Hindlimb muscle (tissue), 1 donor: ENCODE measurements around the gene ANKRD9. TPM values are rescaled to one million over a fixed set of nuclear protein-coding genes. Genes with fewer than 3 reads are reported as not detected.
"Not testable (repeated sequence)": the region's sequence is repeated elsewhere in the genome, so short reads cannot be mapped to it uniquely, and the experiment has no call there.

Experiments
- DNase-seq: peaks from one replicate; pipeline ENCODE4 v3.0.0-alpha.2; 2013
- polyA plus RNA-seq: library from polyadenylated mRNA; unstranded; fragments of 120-200 nt; gene quantifications from one replicate; pipeline ENCODE4 v1.2.1, GENCODE V29; 2013; ENCODE audit not compliant: insufficient read length

Gene ANKRD9
- polyA plus RNA-seq, 1 donor: 21.9 TPM

DNA sequence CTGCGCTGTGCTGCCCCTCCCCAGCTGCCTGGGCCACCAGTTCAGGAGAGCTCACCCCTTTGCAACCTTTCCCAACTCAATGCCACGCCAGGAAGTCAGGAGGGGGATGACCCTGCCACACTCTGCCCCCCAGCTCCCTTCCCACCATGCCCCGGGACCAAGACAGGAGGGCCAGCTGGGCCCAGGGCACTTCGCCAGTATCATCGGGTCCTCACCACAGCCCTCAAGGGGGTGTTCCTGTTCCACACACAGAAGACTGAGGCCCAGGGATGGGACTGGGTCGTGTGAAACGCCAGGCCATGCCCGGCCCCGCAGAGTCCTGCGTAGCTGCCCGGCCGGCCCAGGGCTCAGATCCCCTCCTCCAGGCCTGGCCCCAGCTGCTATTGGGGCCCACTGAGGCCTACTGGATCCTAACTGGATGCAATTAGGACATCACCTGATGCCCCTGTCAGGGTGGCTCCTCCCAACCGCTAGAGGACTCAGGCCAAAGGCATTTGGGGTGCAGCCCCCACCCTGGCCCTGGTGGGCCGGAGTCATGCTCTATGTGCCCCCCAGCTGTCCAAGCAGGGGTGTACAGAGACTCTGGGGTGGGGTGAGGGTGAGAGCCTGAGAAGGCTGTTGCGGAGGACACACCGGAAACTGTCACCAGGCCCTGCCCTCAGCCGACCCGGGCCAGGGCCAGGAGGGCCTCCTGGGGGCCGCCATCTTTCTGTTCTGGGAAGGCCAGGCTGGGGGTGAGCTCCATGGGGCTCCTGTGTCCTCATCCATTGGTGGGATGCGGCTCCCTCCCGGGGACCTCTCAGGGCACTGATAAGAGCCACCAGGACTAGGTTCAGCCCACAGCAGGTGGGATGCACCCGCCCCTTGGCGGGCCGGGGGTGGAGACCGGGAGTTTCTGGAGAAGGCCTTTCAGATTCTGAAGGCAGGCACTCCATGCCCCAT lies 29.3 kb upstream of the ANKRD9 start:
- DNase-seq: no peak

DNA sequence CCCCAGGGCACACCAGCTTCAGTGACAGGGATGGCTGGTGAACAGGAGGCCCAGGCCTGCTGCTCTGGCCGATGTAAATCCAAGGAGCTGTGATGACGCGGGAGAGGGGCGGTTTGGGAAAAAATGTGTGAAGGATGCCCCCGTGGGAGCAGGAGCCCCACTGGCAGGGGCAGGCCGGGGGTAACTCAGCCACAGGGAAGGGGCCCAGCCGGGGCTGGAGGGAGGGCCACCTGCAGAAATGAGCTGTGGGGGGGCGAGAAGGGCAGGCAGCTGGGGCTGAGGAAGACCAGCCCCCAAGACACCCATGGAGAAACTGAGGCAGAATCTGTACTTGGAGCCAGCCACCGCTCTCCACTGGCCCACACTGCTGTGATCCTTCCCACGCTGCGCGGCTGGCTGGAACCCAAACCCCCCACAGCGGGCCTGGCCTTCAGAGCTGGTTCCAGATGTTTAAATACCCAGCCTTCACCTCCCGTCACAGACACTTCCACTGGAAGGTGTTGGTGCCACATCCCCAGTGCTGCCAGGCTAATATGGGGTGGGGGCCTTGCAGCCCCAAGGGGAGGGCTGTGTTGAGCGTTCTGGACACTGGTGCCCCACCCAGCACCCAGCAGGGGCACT lies 28.5 kb upstream of the ANKRD9 start:
- no peak for DNase-seq

DNA sequence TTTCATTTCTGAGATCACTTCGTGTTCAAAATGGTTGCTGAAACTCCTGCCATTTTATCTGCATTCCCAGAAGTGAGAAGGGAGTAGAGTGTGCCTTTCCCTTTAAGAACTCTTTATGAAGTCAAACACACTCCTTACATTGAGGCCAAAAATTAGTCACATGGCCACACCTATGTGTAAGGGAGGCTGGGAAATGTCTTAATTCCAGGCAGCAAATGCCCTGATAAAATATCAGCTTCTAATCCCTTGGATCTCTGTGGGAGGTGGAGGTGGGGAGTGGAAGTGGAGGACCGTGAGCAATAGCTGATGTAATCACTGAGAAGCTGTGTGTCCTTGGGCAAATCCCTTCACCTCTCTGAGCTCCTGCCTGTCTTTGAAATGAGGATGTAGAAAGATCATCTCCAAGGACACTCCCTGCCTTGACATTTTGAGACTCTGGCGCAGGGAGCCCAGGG lies 22.7 kb upstream of the ANKRD9 start:
- DNase-seq: no peak

DNA sequence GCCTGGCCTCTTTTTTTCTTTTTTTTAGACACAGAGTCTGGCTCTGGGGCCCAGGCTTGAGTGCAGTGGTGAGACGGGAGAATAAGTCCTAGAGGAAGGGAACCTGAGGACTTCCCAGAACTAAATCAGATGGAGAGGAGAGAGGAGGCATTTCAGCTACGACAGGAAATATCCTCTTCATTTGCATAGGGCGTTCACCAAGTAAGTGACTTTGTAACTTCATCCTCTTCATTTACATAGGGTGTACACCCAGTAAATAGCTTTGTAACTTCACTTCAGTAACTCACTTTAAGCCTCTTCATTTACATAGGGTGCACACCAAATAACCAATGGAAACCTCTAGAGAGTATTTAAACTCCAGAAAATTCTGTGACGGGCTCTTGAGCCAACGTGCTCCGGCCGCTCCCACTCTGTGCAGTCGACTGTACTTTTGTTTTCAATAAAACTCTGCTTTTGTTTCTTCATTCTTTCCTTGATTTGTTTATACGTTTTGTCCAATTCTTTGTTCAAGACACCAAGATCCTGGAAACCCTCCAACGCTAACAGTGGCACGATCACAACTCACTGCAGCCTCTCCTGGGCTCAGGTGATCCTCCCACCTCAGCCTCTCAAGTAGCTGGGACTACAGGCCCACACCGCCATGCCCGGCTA lies 21.4 kb upstream of the ANKRD9 start:
- DNase-seq: no peak

DNA sequence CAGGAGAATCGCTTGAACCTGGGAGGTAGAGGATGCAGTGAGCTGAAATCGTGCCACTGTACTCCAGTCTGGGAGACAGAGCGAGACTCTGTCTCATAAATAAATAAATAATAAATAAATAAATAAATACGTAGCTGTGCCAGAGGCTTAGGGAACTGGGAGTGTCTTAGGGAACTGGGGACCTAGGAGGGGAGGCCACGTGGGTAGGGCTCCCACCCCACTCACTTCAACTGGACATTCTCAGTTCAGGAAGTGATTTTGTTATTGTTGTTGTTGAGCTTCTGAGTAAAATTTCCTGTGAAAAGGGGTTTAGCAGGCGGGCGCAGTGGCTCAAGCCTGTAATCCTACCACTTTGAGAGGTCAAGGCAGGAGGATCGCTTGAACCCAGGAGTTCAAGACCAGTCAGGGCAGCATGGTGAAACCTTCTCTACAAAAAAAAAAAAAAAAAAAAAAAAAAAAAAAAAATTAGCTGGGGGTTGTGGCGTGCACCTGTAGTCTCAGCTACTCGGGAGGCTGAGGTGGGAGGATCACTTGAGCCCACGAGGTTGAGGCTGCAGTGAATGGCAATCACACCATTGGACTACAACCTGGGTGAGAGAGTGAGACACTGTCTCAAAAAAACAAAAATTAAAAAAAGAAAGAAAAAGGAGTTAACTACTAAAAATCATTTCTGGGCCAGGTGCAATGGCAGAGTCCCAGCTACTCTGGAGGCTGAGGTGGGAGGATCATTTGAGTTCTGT lies 19.0 kb upstream of the ANKRD9 start:
- DNase-seq: no peak

DNA sequence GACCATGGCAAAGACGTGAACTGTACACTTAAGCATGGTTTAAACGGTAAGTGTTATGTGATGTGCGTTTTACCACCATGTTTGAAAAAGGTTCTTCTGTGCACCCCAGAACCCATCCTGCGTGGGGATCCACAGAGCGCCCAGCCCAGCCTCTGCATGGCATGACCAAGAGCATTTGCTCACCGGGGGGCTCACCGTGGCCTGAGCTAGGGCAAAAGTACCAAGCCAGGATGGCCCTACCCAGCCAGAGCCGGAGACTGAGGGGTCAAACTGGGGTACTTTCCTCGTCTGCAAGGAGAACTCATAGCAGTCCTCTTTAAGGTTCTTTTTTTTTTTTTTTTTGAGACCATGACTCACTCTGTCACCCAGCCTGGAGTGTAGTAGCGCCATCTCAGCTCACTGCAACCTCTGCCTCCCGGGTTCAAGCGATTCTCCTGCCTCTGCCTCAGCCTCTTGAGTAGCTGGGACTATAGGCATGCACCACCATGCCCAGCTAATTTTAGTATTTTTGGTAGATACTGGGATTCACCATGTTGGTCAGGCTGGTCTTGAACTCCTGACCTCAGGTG lies 16.4 kb upstream of the ANKRD9 start:
- no peak for DNase-seq

DNA sequence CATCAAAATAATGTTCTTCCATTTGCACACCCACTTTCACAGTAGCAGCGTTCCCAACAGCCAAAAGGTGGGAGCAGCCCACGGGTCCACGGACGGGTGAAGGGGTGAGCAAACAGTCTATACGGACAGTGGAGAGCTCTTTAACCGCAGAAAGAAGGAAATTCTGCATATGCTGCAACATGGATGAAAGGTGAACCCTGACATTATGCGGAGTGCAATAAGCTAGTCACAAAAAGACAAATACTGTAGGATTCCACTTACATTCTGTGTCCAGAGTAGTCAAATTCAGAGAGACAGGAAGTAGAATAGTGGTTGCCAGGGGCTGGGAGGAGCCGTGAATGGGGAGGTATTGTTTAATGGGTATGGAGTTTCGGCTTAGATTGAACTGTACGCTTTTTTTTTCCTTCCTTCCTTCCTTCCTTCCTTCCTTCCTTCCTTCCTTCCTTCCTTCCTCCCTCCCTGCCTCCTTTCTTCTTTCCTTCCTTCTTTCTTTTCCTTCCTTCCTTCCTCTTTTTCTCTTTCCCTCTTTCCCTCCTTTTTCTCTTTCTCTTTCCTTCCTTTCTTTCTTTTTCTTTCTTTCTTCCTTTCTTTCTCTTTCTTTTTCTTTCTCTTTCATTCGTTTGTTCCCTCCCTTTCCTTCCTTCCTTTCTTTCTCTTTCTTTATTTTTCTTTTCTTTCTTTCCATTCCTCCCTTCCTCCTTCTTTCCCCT lies 15.8 kb upstream of the ANKRD9 start:
- DNase-seq: no peak

DNA sequence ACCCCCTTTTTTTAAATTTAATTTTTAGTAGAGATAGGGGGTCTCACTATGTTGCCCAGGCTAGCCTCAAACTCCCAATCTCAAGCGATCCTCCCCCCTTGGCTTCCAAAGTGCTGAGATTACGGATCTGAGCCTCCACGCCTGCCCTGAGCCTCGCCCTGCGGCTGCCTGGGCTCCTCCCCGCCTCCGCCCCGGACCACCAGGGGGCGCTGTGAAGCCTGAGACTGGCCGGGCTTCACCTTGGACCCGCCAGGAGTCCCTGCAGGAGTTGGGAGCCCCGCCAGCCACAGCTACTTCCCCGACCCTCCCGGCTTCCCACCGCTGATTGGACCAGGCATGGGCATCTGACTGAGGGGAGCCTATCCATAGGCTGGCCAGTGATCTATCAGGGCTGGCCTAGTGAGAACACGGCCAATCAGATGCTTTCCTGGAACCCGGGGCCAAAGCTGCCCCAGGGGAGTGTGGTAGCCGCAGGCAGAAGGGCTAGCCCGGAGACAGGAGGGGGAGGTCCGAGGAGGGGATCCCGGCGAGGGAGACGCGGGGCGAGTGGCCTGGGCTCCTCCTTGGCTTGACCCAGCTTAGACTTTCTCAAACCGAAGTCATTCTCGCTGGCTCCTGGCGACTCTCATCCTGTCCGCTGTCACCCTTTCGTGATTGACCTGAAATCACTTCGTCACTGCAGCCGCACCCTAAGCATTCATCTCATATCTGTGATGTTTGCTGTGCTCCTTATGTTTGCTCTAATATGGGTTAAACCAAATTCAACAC lies 15.1 kb upstream of the ANKRD9 start:
- peak; percentile 97 for DNase-seq

DNA sequence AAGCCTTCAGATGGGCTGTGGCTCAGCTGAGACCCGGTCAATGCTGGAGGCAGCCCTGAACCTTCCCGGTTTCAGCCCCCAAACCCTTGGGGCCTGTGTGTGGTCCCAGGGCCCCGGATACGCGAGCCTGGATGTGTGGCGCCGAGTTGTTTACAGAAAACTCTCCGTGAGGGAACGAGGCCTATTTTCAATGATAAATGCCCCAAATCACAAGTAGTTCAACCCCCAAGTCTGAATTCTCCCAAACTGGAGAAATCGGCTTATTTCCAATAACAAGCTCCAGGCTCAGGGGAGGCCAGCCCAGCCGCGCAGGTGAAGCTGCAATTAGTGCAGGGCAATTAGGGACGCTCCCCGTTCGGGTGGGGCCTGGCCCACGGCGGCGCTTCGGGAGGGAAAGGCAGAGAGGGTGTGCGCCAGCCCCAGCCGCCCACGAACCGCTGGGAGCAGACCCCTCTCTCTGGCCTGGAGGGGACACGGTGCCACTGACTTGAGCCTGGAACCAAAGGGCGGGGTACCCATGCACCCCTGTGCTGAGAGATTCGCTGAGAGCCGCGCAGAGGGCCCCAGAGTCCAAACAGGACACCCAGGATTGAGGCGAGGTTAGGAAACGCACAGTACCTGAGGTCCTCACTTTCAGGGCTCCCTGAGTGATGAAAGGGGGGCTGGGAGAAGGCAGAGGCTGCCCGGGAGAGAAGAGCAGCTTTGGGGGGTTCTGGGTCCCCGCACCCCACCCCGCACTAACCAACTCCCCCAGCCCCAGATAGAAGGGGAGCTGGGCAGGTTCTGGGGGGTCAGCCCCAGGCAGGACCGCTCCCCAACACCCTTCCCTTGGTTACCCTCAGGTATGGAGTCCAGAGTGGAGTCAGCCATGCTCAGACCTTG lies 14.2 kb upstream of the ANKRD9 start:
- DNase-seq: no peak

DNA sequence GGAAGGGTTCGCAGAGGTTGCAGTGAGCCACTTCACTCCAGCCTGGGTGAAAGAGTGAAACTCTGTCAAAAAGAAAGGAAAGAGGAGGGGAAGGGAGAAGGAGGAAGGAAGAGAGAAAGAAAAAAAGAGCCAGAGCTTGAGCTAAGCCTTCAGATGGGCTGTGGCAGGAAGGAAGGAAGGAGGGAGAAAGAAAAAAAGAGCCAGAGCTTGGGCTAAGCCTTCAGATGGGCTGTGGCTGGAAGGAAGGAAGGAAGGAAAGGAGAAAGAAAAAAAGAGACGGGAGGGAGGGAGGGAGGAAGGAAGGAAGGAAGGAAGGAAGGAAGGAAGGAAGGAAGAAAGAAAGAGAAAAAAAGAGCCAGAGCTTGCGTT lies 13.6 kb upstream of the ANKRD9 start:
- DNase-seq: no peak

DNA sequence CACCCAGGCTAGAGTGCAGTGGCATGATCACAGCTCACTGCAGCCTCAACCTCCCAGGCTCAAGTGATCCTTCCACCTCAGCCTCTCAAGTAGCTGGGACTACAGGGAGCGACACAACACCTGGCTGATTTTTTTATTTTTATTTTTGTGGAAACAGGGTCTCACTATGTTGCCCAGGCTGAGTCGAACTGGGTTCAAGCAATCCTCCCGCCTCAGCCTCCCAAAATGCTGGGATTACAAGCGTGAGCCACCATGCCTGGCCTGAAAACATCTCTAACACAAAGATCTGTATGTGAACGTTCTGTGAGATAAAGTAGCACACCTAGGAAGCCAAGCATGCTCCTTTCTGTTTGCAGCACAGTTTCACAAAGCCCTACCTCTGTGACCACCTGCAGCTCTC lies 10.1 kb upstream of the ANKRD9 start:
- DNase-seq: not testable (repeated sequence)

DNA sequence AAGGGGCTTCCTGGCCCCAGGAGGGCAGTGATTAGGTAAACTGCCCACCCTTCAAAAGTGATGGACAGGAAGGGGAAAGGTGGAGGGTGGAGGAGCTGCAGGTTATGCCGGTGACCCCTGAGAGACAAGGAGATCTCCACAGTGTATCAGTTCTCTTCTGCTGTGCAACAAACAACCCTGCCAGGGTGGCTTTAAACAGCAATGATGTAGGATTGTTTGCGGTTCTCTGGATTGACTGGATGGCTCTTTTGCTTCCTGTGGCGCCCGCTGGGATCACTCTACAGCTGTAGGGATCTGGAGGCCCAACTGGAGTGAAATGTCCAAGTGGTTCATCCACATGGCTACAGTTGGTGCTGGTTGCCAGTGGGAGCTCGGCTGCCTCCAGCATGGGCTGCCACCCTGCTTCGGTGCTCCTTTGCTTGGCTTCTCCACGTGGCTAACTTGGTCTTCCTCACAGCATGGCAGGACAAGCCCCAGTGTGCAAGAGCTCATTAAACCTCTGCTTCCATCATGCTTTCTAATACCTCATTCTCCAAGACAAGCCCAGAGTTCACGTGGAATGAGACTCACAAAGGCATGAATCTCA lies 8.6 kb upstream of the ANKRD9 start:
- DNase-seq: no peak

DNA sequence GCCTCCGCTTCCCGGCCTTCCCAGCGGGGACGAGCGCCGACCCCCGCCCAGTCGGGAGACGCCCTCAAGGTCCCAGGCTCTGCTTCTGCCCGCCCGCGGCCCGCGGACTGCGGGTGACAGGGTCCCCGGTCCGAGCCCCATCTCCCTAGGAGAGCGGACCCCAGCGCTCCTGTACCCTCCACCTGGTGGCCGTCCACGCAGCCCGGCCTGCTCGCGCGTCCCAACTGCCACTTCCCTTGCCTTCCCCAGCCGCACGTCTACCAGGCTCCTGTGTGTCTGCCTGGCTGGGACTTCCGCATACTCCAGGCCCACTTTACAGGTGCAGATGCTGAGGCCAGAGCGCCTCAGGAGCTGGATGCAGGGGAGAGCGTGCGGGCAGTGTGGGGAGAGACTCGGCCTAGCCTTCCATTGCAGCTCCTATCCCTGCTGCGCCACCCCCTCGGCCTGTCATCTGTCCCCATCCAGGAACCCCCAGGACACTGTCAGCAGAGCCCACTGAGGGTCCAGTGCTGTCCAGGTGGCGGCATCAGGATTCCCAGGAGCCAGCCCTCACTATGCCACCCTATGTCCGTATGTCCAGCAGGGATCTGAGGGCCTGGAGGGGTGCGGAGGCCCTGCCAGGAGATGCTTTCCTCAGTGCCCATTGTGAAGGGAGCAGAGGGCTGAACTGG lies 8.0 kb upstream of the ANKRD9 start:
- DNase-seq: no peak

DNA sequence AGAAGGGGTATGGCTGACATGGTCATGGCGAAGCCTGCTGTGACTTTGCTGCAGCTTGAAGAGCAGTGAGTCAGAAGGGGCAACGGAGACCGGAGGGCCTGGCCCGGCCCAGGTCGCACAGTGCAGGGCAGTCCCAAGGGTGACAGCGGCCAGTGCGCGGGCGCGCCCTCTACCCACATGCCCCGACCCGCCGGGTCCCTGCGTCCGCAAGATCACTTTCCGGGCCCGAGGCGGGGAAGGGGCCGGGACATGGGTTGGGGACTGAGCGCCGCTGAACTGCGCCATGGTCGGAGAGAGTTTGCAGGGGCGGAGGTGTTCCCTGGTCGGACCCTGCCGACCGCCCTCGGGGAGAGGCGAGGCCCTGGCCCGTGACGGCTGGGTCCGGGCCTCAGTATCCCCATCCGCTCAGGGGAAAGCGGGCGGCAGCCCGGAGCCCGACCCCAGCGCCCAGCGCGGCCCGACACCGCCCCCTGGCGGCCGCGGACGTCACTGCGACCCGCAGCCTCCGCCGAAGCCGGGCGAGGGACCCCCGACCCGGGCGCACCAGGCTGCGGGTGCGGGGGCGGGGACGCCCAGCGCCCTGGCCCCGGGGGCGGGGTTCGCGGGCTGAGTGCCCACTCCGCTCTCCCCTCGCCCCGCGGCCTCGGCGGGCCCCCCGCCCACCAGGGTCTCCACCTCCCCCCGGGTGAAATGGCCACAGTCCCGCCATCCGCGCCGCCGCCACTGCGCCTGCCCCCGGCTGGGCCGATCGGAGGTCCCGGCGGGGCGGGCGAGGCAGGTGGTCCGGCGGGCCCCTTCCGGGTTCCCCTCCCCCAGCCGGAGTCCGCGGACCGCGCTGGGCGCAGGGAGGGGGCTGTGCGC lies 7.2 kb upstream of the ANKRD9 start:
- DNase-seq: no peak

DNA sequence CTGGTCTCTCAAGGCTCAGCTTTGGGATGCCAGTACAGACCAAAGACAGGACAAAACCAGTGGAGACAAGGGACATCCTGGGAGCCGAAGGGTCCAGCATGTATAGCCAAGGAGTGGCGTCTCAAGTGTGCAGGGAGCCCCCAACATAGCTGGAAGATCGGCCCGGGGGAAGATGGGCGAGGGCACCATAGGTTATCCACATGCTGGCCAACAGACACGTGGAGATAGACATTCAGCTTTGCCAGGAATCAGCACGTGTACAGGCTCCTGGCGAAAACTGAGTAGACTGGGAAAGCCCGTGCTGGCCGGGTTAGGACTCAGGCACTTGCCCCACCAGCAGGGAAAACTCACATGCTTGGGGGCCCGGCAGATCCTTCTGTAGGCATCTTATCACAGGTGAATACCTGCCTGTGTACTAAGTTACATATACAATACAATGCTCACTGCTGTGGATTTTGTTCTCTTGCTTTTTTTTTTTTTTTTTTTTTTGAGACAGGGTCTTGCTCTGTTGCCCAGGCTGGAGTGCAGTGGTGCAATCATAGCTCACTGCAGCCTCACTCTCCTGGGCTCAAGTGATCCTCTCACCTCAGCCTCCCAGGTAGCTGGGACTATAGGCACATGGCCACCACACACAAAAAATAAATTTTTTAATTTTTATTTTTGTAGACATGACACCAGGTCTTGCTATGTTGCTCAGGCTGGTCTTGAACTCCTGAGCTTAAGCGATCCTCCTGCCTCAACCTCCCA lies 5.6 kb upstream of the ANKRD9 start:
- DNase-seq: no peak

DNA sequence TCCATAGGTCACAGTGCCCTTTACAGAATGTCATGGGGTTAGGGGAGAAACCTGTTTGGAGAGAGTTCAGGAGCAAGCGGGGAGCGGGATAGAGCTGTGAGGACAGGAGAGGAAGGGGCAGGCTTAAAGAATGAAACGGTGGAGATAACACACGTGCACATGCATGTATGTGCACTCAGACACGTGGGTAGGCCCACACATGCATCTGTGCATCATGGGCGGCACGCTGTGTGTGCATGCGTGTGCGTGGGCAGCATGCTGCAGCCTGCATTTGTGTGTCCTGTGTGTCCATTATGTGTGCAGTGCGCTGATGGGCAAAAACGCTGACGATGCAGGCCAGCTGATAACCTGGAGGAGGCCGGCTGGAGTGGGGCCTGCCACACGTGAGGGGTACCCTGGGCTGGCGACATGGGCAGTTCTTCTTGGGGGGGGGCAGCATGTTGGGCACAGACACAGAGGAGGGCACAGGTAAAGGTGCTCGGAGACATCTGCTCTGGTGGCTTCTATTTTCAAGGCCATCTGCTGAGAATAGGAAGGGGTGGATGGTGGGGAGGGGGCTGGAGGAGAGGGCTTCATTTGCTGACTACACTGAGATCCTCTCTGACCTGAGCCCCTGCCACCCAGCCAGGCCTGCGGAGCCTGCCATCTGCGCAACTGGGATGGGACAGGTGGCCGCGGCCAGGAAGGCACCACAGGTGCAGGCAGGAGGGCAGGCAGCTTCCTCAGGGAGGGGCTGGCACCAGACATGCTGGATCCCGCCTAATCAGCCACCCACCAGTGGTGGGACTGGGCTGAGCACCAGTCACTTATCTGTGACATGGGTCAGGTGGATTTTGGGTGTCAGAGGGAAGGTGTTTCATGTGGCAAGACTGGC lies 4.6 kb upstream of the ANKRD9 start:
- DNase-seq: no peak
